ENCODE data around the gene NEB.

GRCh38 chr2:151777935-151778334 is 43.7 kb upstream of the NEB start:
- no peak for TF ChIP-seq GATA2 (IDR thresholded peaks at IDR 0.05; ENCODE audit: low read depth, low read length)
- TF ChIP-seq GATA3 (IDR thresholded peaks at IDR 0.05; ENCODE audit: low read depth, low read length), result no peak

Measured in SH-SY5Y (cell line).